Smooth muscle cell of the brain vasculature (primary cell): ENCODE measurements around the gene TRIM71.

Experiments
- DNase-seq: peaks from one replicate; pipeline ENCODE4 v3.0.0-alpha.2; 2012; ENCODE audit warnings: low read depth, low spot score

The TRIM71 gene

DNA sequence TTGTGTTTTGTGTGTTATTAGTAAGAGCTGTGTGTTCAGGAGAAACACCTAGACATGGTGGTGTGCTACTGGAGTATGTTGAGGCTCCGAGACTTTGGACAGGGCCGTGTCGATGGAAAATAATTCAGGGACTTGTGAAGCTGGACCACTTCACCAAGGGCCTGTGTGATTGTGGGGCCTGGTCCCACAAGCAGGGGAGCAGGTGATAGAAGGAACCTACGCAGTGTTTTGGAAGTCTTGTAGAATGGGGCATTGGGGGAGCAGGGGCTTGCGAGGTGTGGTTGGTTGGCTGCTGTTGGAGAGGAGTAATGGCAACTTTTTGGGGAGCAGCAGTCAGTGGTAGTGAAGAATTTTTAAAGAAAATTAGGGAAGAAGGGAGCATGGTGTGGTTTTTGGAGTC is 48.7 kb downstream of the TRIM71 start:
- DNase-seq, result no peak

- DNase-seq, result no peak
Measured at GRCh38 chr3:32867954-32868353, 50.2 kb downstream of the TRIM71 start.

- DNase-seq, result no peak
Measured at GRCh38 chr3:32868719-32869512, 51.1 kb downstream of the TRIM71 start.

- DNase-seq, result no peak
Measured at GRCh38 chr3:32869513-32870047, 51.8 kb downstream of the TRIM71 start.

DNA sequence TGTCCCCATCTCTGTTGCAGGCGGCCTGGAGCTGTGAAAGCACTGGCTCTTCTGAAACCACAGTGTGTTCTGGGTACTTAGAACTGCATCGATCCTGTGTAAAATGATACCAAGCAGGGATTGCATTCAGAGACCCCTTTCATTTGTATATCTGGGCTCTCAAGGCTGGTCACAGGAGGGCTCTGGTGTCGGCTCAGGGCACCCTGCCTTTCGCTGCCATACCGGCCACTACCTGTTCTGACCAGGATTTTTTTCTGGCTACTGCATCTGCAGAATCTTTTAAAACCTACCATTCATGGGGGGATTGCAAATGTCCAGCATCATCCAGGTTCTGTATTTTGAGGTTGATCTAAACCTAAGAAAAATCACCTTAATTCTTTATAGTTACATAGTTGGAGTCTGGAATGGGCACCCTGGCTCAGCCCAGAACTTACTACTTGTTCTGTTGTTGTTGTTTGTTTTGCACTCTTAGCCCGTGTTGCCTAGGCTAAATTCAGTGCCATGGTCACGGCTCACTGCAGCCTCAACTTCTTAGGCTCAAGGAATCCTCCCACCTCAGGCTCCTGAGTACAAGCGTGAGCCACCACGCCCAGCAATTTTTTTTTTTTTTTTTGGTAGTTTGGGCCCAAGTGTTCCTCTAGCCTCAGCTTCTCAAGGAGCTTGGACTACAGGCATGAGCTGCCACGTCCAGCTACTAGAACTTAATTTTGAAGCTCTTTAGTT is 52.7 kb downstream of the TRIM71 start:
- DNase-seq, result no peak

DNA sequence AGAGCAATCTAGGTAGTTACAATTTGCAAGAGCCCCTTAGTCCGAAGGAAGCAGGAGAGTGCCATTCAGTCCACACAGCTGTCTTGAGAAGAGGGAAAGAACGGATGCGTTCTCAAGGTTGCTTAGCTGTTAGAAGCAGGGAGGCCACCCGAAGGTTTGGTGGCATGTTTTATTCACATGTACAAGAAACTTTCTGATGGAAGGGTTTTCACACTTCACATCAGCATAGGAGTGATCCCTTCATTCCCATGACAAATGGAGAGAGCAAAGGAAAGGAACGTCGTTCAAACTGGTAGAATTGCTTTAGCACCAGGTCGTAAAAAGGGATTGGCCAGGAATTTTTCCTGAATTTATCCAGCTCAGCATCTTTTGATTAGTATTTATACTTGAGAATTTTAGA is 53.5 kb downstream of the TRIM71 start:
- DNase-seq, result no peak

DNA sequence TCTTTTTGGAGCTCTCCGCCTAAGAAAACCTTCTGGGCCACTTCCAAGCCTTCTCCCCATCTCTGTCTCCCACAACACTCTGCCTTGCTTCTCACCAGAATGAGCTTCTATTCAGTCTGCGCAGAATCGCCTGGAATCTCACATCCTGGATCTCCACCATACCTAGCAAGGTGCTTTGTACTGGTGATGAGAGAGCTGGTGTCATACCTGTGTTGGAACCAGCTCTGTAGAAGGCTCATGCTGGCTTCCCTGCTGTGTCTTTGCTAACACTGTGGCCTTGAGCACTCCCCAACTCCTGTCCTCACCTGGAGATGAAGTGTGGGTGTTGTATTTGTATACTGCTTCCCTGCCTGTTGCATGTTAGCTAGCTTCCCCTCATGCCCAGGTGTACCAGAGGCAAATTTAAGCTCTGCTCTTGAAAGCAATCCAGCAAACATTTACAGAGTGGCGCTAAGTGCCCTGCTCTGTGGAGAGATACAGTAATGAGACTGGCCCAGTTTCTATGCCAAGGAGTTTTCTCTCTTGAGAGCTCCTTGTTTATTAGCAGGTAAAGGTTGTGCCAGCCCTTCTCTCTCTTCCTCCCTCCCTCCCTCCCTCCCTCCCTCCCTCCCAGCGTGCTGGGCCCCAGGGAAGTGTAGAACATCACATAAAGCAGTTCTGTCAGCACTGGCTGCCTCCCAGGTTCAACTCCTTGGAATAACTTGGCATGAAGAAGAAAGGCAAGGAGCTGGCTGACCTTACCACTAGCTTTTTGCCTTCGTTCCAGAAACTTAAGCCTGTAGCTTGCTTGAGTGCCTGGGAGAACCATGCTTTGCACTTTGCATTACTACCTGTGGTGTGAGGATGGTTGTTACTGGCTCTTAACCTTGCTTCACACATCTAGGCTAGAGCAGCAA is 54.9 kb downstream of the TRIM71 start:
- no peak for DNase-seq

DNA sequence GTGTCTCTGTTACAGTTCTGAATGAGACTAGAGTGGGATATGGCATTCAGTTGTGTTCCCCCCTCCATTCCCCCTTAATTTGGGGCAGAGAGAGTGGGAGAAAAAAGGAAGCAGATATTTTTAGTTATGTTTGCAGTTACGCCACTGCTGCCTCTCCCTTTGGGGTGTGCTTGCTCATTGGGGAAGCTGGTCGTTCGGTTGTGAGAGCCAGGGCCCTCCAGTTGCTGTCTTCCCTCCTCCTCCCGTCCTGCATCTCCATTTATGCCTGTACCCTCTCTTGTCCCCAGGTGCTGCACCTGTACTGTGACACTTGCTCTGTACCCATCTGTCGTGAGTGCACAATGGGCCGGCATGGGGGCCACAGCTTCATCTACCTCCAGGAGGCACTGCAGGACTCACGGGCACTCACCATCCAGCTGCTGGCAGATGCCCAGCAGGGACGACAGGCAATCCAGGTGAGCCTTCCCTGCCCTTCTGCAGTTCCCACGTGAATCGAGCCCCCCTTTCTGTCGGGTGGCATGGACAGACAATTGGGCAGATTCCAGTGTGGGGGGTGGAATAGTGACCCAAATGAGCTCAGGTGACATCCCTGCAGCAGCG is 55.8 kb downstream of the TRIM71 start:
- no peak for DNase-seq

DNA sequence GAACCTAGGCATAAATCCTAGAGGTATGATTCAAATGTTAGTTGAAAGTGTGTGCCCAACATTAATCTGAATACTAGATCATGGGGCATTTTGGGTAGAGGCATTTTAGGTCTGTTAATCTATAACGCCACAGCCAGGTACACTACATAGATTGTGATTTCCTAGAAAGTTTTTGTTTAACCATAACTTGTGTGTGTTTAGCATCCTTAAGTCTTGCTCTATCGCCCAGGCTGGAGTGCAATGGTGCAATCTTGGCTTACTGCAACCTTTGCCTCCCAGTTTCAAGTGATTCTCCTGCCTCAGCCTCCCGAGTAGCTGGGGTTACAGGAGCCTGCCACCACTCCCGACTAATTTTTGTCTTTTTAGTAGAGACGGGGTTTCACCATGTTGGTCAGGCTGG is 59.1 kb downstream of the TRIM71 start:
- no peak for DNase-seq

GRCh38 chr3:32877598-32877997 is 59.8 kb downstream of the TRIM71 start:
- DNase-seq, result no peak

DNA sequence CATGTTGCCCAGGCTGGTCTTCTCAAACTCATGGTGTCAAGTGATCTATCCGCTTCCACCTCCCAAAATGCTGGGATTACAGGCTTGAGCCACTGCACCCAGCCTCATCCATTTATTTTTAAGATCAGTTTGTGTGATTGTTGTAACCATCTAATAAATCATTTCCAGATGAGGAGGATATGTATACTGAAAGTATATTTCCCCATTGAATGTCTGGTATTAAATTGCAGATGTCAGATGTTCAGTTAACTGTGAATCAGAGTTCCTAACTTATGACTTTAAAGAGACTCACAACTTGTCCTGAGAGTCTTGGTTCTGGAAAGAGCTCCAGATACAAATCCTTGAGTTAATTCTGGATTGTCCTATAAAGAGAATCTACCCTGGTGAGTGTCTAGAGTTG is 62.4 kb downstream of the TRIM71 start:
- no peak for DNase-seq

- no peak for DNase-seq
Measured at GRCh38 chr3:32881624-32882023, 63.8 kb downstream of the TRIM71 start.

DNA sequence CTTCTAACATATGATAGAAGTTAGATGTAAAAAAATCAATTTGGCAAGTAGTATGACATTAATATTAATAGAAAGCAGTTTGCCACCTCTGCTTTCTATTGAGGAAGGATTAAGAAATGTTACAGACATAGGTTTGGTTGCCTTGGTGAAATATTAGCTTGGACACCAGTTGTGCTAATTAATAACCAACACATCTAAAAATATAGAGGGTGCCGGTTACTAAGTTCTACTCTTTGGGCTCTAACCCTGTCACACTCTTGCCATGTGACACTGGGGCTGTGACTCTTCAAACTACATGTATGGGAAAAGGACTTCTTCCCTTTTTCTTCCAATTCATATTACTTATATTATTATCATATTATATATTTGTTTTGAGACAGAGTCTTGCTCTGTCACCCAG is 64.4 kb downstream of the TRIM71 start:
- no peak for DNase-seq

DNA sequence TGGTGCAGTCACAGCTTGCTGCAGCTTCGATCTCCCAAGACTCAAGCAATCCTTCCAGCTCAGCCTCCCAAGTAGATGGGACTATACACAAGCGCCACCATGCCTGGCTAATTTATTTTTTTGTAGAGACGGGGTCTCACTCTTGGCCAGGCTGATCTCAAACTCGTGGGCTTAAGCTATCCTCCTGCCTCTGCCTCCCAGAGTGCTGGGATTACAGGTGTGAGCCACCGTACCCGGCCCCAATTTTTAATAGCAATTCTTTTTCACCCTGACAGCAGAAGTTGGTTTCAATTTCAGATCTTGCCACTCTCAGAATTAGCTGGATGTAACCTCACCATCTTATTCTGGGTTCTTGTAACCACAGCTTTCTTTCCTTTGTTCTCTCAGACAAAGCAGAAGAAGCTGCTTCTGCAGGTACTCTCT is 64.8 kb downstream of the TRIM71 start:
- DNase-seq, result no peak

DNA sequence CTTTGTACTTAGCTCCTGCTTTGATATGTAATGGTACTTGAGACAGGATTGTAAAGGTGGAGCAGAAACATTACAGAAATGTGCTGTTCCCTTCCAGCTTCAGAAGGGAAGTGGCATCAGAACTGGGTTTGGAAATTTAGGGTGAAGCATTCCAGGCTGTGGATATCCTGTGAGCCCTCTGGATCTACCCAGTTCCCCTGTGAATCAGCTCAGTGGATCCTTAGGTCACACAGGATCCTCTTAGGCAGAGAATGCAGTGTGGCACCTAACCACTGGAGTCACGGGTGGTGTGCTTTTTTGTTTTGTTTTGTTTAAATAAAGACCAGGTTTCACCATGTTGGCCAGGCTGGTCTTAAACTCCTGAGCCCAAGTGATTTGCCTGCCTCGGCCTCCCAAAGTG is 66.0 kb downstream of the TRIM71 start:
- DNase-seq, result no peak

DNA sequence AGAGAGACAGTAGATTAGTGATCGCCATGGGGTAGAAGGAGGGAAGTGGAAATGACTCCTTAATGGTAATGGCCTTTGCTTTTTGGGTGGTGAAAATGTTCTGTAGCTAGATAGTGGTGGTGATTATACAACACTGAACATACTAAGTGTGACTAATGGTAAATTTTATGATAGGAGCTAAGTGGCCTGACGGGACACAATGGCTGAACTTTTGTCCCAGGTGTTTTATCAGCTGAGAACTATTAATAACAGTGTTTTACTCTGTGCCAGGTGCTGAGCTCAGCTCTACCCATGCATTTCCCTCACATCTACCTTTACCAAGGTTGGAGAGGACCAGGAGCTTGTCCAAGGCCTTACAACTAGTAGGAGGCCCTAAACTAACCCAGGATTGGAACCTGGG is 66.8 kb downstream of the TRIM71 start:
- no peak for DNase-seq

- no peak for DNase-seq
Measured at GRCh38 chr3:32885283-32885901, 67.6 kb downstream of the TRIM71 start.

DNA sequence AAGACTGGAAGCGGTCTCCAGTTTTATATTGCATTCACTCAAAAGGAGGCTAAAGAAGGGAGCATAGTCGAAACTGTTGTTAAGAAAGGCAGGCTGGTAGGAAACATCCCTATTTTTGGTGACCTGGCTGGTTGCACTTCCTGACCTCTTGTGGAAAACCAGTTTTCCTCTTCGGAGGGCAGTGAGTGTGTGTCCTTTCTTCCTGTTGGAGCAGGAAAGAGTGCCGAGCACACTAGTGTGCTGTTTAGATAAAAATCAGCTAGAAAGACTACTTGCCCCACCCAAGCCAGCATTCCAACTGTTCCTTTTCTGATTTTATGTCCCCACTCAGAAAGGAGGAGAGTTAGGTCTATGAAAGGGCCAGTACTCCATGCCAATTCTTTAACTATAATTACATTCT is 68.5 kb downstream of the TRIM71 start:
- no peak for DNase-seq

- DNase-seq, result no peak
Measured at GRCh38 chr3:32886911-32887310, 69.1 kb downstream of the TRIM71 start.

DNA sequence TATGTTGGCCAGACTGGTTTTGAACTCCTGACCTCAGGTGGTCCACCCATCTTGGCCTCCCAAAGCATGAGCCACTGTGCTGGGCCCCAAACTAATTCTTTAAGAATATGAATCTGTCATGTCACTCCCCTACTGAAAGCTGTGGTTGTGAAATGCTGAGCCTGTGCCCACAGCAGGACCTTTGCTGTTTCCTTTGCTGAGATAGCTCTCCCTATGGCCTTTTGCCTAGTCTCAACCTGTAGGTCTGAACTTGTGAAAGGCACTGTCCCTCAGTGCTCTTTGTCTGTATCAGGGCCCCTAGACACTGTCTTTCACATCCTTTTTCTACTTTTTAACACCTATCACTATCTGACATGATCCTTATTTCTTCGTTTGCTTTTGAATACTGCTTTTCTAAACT is 70.9 kb downstream of the TRIM71 start:
- DNase-seq, result no peak
